Gastroesophageal sphincter (tissue), 3 donors: ENCODE measurements around the gene DAPK2.

Experiments
- EP300 ChIP-seq: sonication (generic); formaldehyde crosslinking; IDR thresholded peaks from one replicate; pipeline ENCODE4 v1.6.1; 2017; ENCODE audit warnings: antibody characterized with exemption, mild to moderate bottlenecking
- TF ChIP-seq, protein P1 (sequence below), 4 experiments: fragments of 200-600 bp in 2 of 4; fragments of 450-650 bp in 2 of 4; sonication (generic) in 1 of 4; IDR thresholded peaks; one replicate each; pipeline ENCODE4 v1.5.1; 2017 to 2019; ENCODE audit warnings: antibody characterized with exemption in 4 of 4, mild to moderate bottlenecking in 2 of 4, moderate library complexity in 2 of 4

DNA sequence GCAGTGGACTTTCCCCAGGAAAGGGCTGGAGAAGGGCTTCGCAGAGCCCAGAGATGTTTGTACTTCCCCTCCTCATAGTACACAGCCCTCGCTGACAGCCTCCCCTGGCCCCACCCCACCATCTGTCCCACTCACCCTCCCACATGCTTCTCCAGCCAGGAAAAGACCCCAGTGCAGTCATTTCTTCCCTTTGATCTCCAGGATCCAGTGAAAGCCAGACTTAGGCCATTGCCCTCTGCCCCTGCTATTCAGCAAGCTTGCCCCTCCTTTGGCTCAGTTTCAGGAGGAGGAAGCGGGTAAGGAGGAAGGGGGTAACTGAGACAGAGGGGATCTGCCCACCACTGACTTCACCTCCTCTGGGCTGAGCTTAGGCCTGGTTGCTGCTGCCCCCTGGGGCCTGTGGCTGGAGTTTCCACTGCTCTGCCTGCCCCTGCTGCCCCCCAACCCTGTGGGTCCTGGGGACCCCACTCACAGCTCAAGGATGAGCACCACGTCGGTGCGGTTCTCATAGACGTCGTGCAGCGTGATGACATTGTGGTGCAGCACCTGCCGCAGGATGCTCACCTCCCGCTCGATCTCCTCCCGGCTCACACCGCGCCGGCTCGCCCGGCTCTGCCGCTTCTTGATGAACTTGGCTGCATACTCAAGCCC lies 63.1 kb downstream of the DAPK2 start:
- TF ChIP-seq, protein P1, sequence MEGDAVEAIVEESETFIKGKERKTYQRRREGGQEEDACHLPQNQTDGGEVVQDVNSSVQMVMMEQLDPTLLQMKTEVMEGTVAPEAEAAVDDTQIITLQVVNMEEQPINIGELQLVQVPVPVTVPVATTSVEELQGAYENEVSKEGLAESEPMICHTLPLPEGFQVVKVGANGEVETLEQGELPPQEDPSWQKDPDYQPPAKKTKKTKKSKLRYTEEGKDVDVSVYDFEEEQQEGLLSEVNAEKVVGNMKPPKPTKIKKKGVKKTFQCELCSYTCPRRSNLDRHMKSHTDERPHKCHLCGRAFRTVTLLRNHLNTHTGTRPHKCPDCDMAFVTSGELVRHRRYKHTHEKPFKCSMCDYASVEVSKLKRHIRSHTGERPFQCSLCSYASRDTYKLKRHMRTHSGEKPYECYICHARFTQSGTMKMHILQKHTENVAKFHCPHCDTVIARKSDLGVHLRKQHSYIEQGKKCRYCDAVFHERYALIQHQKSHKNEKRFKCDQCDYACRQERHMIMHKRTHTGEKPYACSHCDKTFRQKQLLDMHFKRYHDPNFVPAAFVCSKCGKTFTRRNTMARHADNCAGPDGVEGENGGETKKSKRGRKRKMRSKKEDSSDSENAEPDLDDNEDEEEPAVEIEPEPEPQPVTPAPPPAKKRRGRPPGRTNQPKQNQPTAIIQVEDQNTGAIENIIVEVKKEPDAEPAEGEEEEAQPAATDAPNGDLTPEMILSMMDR (IDR thresholded peaks at IDR 0.05) = no peak
- no peak for TF ChIP-seq EP300
